Measurements from ENCODE around the gene FANCI.

The FANCI gene

GRCh38 chr15:89363770-89364169, 120.0 kb downstream of the FANCI start:
- no peak for DNase-seq

- peak; percentile 95 for DNase-seq
These were observed 120.6 kb downstream of the FANCI start for GRCh38 chr15:89364341-89364740.

GRCh38 chr15:89364741-89365450, 121.1 kb downstream of the FANCI start:
- no peak for DNase-seq

- DNase-seq: no peak
These were observed 121.8 kb downstream of the FANCI start for GRCh38 chr15:89365462-89366065.
